Superior temporal gyrus (tissue), 1 donor: ENCODE results near the gene MT1G.
"Not testable (repeated sequence)": the region's sequence is repeated elsewhere in the genome, so short reads cannot be mapped to it uniquely, and the experiment has no call there.

Experiments
- DNase-seq: peaks from one replicate; pipeline ENCODE4 v3.0.0-alpha.2; 2016; ENCODE audit errors: extremely low spot score

The MT1G gene

DNA sequence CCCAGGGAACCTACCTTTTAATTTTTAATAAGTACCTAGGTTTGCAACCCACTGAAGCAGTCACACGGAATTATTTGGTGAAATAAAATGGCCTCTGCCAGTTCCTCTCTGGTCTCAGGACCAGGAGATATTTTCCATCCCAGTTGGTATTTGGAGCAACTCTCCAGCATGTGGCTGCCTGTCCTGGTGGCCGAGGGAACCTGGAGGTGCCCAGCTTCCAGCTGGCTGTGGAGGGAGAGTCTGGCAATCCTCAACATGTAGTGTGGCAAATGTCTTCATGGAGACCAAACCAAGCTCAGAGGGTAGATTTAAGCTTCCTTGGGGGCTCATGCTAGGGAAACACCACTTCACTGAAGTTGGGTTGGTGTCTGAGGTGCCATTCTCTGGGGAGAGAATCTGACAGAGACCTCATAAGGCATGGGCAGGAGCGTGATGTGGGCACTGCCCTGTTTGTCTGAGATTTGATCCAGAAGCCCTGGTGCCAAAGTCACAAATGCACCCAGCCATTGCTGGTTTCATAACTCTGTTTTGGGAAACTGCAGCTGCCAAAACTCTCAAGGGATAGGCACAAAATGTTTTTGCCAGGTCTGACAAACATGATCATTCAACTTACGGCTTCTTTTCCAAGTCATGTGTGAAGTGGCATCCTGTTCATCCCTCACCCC lies 17.2 kb upstream of the MT1G start:
- no peak for DNase-seq

- no peak for DNase-seq
Observed at GRCh38 chr16:56684256-56684925, 16.5 kb upstream of the MT1G start.

- no peak for DNase-seq
Observed at GRCh38 chr16:56683424-56684172, 15.7 kb upstream of the MT1G start.

- no peak for DNase-seq
Observed at GRCh38 chr16:56682703-56683397, 15.0 kb upstream of the MT1G start.

- peak; percentile 89 for DNase-seq
Observed at GRCh38 chr16:56681939-56682702, 14.3 kb upstream of the MT1G start, which contains the start of gene MT1X. TSS of gene MT1X (plus strand) at chr16:56682470. CDS start at chr16:56682541, 71 bp downstream.

DNA sequence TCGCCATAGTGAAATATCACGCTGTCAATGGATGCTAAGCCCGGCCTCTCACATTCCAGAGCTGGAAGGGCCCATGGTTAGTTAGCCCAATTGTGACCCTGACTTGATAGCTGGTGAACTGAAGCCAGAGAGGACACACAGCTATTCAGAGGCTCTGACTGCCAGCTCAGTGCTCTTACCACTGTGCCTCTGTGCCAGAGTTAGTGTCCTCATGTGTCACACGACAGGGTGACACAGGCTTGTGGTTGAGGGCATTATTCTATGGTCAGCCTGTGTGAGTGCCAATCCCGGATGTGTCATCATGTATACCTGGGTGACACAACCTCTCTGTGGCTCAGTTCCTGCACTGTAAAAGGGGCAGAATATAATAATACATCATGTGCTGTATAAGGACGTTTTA lies 12.0 kb upstream of the MT1G start:
- DNase-seq: no peak

DNA sequence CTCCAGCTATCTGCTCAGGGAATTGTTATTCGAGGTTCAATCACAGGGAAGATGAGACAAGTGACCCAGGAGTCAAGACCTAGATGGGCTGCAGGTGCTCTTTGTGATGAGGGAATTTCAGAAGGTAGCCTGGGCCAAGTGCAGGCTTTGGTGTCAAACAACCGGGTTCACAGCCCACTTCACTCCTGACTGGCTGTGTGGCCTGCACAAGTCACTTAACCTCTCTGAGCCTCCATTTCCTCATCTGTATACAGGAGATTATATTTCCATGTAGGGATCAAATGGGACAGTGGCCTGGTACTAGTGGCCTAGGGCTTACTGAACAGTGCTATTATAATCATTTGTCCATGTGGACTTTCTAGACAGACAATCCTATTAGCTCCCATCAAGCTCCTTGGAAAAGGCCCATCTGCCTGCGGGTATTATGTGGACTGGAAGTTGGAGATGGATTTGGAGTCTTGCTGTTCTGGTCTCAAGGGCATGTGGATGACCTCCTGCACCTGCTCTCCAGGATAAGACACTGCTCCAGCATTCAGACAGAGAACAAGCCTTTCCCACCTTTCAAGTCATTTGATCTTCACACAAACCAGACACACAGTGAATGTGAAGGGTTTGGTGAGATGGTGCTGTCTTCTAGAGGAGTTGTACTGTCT lies 11.3 kb upstream of the MT1G start:
- no peak for DNase-seq

- DNase-seq: no peak
Observed at GRCh38 chr16:56677474-56677873, 9.6 kb upstream of the MT1G start.

DNA sequence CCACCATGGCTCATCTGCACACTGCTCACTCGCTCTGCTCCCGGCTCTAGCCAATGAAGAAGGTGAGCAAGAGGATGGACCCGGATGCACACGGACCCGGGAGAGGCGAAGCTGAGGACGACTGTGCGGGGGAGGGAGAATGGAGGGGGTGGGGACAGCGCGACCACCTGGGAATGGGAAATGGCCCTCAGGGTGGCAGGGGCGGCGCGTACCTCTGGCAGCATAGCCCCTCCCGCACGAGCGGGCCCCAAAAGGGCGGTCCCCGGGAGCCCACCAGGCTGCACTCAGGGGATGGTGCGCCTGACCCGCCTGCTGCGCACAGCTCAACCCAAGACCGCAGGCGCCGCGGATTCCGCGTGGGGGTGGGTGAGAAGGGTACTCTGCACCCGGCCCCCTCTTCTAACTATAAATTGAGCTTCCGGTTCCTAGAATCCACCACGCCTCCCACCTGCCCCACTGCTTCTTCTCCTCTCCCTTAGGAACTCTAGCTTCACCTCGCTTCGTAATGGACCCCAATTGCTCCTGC lies 7.9 kb upstream of the MT1G start:
- no peak for DNase-seq

GRCh38 chr16:56674570-56674969 lies 6.7 kb upstream of the MT1G start:
- DNase-seq: not testable (repeated sequence)

DNA sequence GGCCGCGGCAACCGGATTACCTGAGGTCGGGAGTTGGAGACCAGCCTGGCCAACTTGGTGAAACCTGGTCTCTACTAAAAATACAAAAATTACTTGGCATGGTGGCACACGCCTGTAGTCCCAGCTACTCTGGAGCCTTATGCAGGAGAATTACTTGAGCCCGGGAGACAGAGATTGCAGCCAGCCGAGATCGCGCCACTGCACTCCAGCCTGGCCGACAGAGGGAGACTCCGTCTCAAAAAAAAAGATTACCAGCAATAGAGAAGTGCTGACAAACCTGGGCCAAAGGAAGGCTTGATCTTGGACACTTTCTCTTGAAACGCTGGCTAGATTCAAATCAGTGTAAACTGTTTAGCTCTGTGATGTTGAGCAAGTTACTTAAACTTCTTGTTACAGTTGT lies 6.1 kb upstream of the MT1G start:
- no peak for DNase-seq

- DNase-seq: no peak
Observed at GRCh38 chr16:56672761-56673536, 5.1 kb upstream of the MT1G start.

- DNase-seq: not testable (repeated sequence)
Observed at GRCh38 chr16:56672171-56672570, 4.3 kb upstream of the MT1G start.

DNA sequence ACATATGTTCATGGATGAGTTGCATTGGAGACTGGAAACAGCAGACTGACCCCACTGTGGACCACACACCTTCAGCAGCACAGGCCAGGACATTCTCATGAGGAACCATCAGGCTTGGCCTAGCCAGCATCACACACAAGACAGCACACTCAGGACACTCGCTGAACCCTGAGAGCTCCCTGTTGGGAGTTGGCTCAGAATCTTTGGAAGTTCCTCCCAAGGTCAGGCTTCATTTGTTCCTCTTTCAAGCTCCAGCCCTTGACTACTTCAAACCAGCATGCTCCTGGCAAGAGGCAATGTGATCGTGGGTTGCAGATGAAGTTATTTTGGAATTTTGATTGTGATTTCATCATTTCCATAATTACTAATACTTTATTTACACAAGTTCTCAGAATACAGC lies 3.8 kb upstream of the MT1G start:
- not testable (repeated sequence) for DNase-seq

DNA sequence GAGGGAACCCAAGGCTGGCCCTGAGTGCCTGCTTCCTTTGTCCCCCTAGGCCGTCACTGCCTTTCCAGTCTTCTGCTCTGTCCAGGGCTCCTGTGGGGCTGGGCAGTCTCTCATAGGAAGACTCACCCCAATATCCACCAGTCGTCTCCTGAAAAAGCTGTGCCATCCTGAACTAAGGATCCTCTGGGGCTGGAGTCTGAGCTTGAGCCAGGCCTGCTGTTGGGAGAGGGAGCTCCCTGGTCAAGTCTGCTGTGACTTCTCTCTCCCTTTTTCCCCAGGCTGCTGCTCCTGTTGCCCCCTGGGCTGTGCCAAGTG lies 2.7 kb upstream of the MT1G start:
- DNase-seq: no peak

DNA sequence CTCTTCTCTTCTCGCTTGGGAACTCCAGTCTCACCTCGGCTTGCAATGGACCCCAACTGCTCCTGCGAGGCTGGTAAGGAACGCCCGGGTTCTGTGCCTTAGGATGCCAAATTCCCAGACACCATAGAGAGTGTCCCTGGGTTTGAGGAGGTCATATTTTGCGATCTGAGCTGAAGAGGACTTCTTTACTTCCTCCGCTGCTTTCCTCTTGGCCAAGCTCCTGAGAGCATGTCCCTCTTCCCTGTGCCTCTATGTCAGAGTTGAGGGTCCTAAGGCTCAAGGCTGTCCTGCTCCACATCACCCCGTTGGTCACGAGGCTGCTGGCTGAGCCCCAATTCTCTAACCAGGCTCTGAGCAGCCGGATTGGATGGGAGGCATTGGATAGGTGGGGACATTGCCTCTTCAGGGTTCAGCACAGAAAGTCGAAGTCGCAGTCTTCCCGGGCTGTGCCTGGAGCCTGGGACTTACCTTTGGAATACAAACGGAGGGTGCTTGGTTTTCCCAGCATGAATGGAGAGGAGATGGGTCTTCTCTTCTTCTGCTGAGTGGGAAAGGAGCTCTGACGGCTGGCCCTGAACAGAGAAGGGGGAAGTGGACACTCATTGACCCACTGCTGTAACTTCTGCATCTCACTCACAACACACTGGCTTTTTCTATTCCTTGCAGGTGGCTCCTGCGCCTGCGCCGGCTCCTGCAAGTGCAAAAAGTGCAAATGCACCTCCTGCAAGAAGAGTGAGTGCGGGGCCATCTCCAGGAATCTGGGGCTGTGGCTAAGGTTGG lies 2.2 kb upstream of the MT1G start:
- no peak for DNase-seq

DNA sequence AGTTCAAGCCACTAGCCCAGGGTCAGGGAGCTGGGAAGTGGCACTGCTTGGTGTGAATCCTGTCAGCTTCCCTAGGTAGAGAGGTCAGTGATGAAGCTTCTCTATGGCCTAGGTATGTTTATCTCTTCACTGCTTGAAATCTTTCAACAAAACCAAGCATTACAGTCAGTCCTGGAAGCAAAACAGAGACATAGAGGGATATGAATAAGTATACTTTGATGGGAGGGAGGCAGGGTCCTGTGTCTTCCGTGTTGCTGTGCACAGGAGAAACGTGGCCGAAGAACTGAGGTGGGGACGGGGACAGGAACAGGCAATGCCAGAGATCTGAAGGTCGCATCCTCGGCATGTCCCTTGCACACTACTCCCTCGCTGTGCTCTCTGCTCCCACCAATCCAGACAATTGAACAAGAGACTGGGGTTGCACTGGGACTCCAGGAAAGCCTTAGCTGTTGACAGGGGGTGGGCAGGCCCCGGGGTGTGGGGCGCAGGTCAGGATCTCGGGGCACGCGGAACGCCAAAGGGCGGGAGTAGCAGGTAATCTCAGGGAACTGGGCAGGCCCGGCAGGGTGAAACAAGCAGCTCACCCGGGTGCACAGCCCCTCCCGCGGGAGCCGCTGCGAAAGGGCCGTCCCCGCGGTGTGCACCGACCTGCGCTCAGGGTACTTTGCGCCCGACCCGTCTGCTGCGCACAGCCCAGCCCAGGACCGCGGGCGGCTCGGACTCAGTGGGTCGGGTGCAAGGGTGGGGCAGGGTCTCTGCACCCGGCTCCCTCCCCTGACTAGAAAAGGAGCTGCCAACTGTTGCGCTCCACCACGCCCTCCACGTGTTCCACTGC lies 1.4 kb upstream of the MT1G start, which contains the start of gene MT1H:
Gene MT1H, plus strand, starts transcription at position 810 of the 835 bp plus-strand sequence. CDS start 71 bp downstream, outside the sequence.
- no peak for DNase-seq
